Motor neuron (in vitro differentiated cells): ENCODE data around the gene TAOK3. TPM values are rescaled to one million over a fixed set of nuclear protein-coding genes. Genes with fewer than 3 reads are reported as not detected.
"Not testable (repeated sequence)": the region's sequence is repeated elsewhere in the genome, so short reads cannot be mapped to it uniquely, and the experiment has no call there.

Experiments
- ATAC-seq, 8 experiments: fragments of 200-7000 bp; cut with Tn5 transposase; replicated peaks in 6 of 8; 2 replicates each; pipeline ENCODE4 v1.8.0; 2021; ENCODE audit warnings: mild to moderate bottlenecking in 8 of 8, moderate library complexity in 8 of 8
- H3K27ac ChIP-seq, 2 donors: fragments of 250-450 bp; sonication (Bioruptor Pico); 2 replicates each; pipeline ENCODE4 v1.9.0; 2021; ENCODE audit warnings: antibody characterized with exemption in 2 of 2, mild to moderate bottlenecking in 2 of 2, moderate library complexity in 1 of 2
- H3K4me1 ChIP-seq, 2 donors: fragments of 250-450 bp; sonication (Bioruptor Pico); replicated peaks in 1 of 2; 2 replicates each; pipeline ENCODE4 v1.6.1; 2021; ENCODE audit warnings: antibody characterized with exemption in 2 of 2, mild to moderate bottlenecking in 2 of 2, moderate library complexity in 1 of 2
- H3K4me3 ChIP-seq, 5 donors: fragments of 250-450 bp; sonication (Bioruptor Pico); 2 replicates each; pipeline ENCODE4 v1.9.0; 2021; ENCODE audit warnings: antibody characterized with exemption in 5 of 5, mild to moderate bottlenecking in 5 of 5, moderate library complexity in 4 of 5
- WGBS, 10 experiments: fragments of 450-650 bp; shearing (Covaris generic); methylation state at CpG; one replicate each; pipeline ENCODE4 v1.0.0; 2022; 5-methylcytosine and 5-hydroxymethylcytosine counted together
- in situ Hi-C, 9 experiments: fragments of 400-800 bp; cut with MboI; loops; one replicate each; pipeline ENCODE4 v1.15.0; 2021; ENCODE audit warnings: low sequenced_read_pairs in 9 of 9, low pct_unique_long_range_greater_than_20kb in 2 of 9; ENCODE audit not compliant: unreplicated experiment in 9 of 9
- total RNA-seq, 8 experiments: library from RNA; unstranded; fragments of 300-600 nt; gene quantifications; 2 replicates each; pipeline versions ENCODE4 v1.2.3 to v1.2.4, GENCODE V29; 2022

Gene TAOK3
- total RNA-seq, 8 experiments from 2014 or later, result 21.6 to 61.0 (median 40.2) TPM

GRCh38 chr12:118129436-118129835, 243.3 kb downstream of the TAOK3 start:
- 94 to 100% (median 100%) methylated on average over 1 to 2 of the region's 5 CpGs; no CpG with 5 or more reads in 7 of the 10 experiments for WGBS, 10 experiments
- H3K27ac ChIP-seq, in situ Hi-C loops, H3K4me1 ChIP-seq, ATAC-seq, H3K4me3 ChIP-seq: not testable (repeated sequence)

GRCh38 chr12:118127867-118128266, 244.8 kb downstream of the TAOK3 start:
- WGBS, 10 experiments, result 86 to 100% (median 94%) methylated on average over 1 to 3 of the region's 5 CpGs; no CpG with 5 or more reads in 3 of the 10 experiments
- in situ Hi-C loops, result no loop called here
- Histone ChIP-seq H3K4me3 (no peak overlapping the region), H3K27ac (no peak overlapping the region), H3K4me1 (peaks cover 0 to 2% of the 10 kb centered on the region in 2 donors)
- no peak for ATAC-seq

GRCh38 chr12:118126119-118126757, 246.5 kb downstream of the TAOK3 start:
- 89 to 100% (median 98%) methylated on average over 1 to 8 of the region's 13 CpGs; no CpG with 5 or more reads in 2 of the 10 experiments for WGBS, 10 experiments
- in situ Hi-C loops, result no loop called here
- H3K4me3 ChIP-seq, result no peak overlapping the region
- ATAC-seq, result no peak
- H3K27ac ChIP-seq, result no peak overlapping the region
- H3K4me1 ChIP-seq, result peaks cover under 1 to 1% of the 10 kb centered on the region in 2 donors

GRCh38 chr12:118125743-118126118, 247.0 kb downstream of the TAOK3 start:
- H3K27ac ChIP-seq, result no peak overlapping the region
- peaks cover 5 to 6% of the 10 kb centered on the region in 2 donors for H3K4me1 ChIP-seq
- H3K4me3 ChIP-seq, result no peak overlapping the region
- in situ Hi-C loops, result no loop called here
- WGBS, 10 experiments, result 82 to 100% (median 91%) methylated on average over 1 to 4 of the region's 4 CpGs; no CpG with 5 or more reads in 1 of the 10 experiments
- ATAC-seq, result no peak

- Histone ChIP-seq H3K27ac (no peak overlapping the region), H3K4me1 (peaks cover 10 to 12% of the 10 kb centered on the region in 2 donors), H3K4me3 (no peak overlapping the region)
- in situ Hi-C loops, result no loop called here
- WGBS, 10 experiments, result 95 to 100% (median 100%) methylated on average over 1 to 4 of the region's 5 CpGs
- ATAC-seq, result no peak
Observed at GRCh38 chr12:118124333-118124874, 248.3 kb downstream of the TAOK3 start.

GRCh38 chr12:118122264-118122663, 250.4 kb downstream of the TAOK3 start:
- no peak for ATAC-seq
- H3K4me1 ChIP-seq, result peaks cover 10 to 12% of the 10 kb centered on the region in 2 donors
- WGBS, 10 experiments, result 81 to 100% (median 92%) methylated on average over 2 to 4 of the region's 6 CpGs; no CpG with 5 or more reads in 3 of the 10 experiments
- no peak overlapping the region for H3K4me3 ChIP-seq
- in situ Hi-C loops, result no loop called here
- H3K27ac ChIP-seq, result no peak overlapping the region

- peak; percentile 70 to 86 (median 76) for ATAC-seq
- peak overlapping the region in 1 of 2 donors; percentile 58 for H3K27ac ChIP-seq
- in situ Hi-C loops, result no loop called here
Observed at GRCh38 chr12:118120579-118121363, 251.9 kb downstream of the TAOK3 start.

GRCh38 chr12:118119449-118119879, 253.2 kb downstream of the TAOK3 start:
- no peak for ATAC-seq
- peaks cover 10 to 12% of the 10 kb centered on the region in 2 donors for H3K4me1 ChIP-seq
- no peak overlapping the region for H3K27ac ChIP-seq
- H3K4me3 ChIP-seq, result no peak overlapping the region
- in situ Hi-C loops, result no loop called here
- WGBS, 10 experiments, result 58 to 100% (median 84%) methylated on average over 2 to 6 of the region's 10 CpGs; no CpG with 5 or more reads in 2 of the 10 experiments

More at GRCh38 chr12:118120579-118121363, 251.9 kb downstream of the TAOK3 start:
- H3K4me3 ChIP-seq, result no peak overlapping the region
- H3K4me1 ChIP-seq, result peaks cover 10 to 12% of the 10 kb centered on the region in 2 donors
- WGBS, 10 experiments, result 8 to 100% (median 44%) methylated on average over 1 to 4 of the region's 8 CpGs; no CpG with 5 or more reads in 1 of the 10 experiments

GRCh38 chr12:118109088-118109487, 263.6 kb downstream of the TAOK3 start:
- 89 to 100% (median 100%) methylated on average over 1 of the region's 1 CpG; no CpG with 5 or more reads in 6 of the 10 experiments for WGBS, 10 experiments
- ATAC-seq, result no peak

GRCh38 chr12:118107694-118108093, 265.0 kb downstream of the TAOK3 start:
- no peaks in the 10 kb centered on the region for H3K4me1 ChIP-seq
- no peak overlapping the region for H3K27ac ChIP-seq
- in situ Hi-C loops, result no loop called here
- H3K4me3 ChIP-seq, result no peak overlapping the region
- WGBS, 10 experiments, result 80 to 100% (median 95%) methylated on average over 1 to 8 of the region's 8 CpGs; no CpG with 5 or more reads in 2 of the 10 experiments
- no peak for ATAC-seq

More at GRCh38 chr12:118109088-118109487, 263.6 kb downstream of the TAOK3 start:
- H3K4me3 ChIP-seq, result no peak overlapping the region
- H3K27ac ChIP-seq, result no peak overlapping the region
- in situ Hi-C loops, result no loop called here
- no peaks in the 10 kb centered on the region for H3K4me1 ChIP-seq

GRCh38 chr12:118107011-118107410, 265.7 kb downstream of the TAOK3 start:
- in situ Hi-C loops, result no loop called here
- WGBS, 10 experiments, result 80 to 100% (median 100%) methylated on average over 1 to 3 of the region's 4 CpGs; no CpG with 5 or more reads in 3 of the 10 experiments
- no peak for ATAC-seq

GRCh38 chr12:118103601-118104382, 268.9 kb downstream of the TAOK3 start, which contains the start of gene VSIG10:
Gene VSIG10, minus strand, starts transcription at chr12:118104011. Its CDS starts 340 bp downstream, at chr12:118103671.
- in situ Hi-C loops, result no loop called here
- Histone ChIP-seq H3K4me1 (no peaks in the 10 kb centered on the region), H3K4me3 (peak within 1 kb of the TSS; percentile 46 to 78 (median 62)), H3K27ac (peak within 1 kb of the TSS in 1 of 2 donors; percentile 33)
- WGBS, 10 experiments, result 0% methylated on average over 1 to 9 of the region's 75 CpGs; no CpG with 5 or more reads in 8 of the 10 experiments
- peak; percentile 80 to 88 (median 86) for ATAC-seq

More at GRCh38 chr12:118107011-118107410, 265.7 kb downstream of the TAOK3 start:
- no peaks in the 10 kb centered on the region for H3K4me1 ChIP-seq
- no peak overlapping the region for H3K27ac ChIP-seq
- no peak overlapping the region for H3K4me3 ChIP-seq
